Trophoblast cell (in vitro differentiated cells and primary cell): ENCODE measurements around the gene WSB2.

Experiments
- DNase-seq, 2 donors: peaks; one replicate each; pipeline ENCODE4 v3.0.0-alpha.2; 2016
- H2AFZ ChIP-seq: 2 replicates; pipeline ENCODE4 v1.6.1; 2013; ENCODE audit warnings: low read length, moderate library complexity, mild to moderate bottlenecking; ENCODE audit not compliant: insufficient read depth, poor library complexity
- H2AK5ac ChIP-seq: 2 replicates; pipeline ENCODE4 v1.6.1; 2013; ENCODE audit warnings: mild to moderate bottlenecking, low read length
- H2BK120ac ChIP-seq: 2 replicates; pipeline ENCODE4 v1.6.1; 2013; ENCODE audit warnings: low read length, mild to moderate bottlenecking, moderate library complexity; ENCODE audit not compliant: insufficient read depth, poor library complexity
- H2BK12ac ChIP-seq: 2 replicates; pipeline ENCODE4 v1.6.1; 2013; ENCODE audit warnings: mild to moderate bottlenecking, low read length, moderate library complexity
- H2BK5ac ChIP-seq: 2 replicates; pipeline ENCODE4 v1.6.1; 2013; ENCODE audit warnings: low read length, low read depth, moderate library complexity, mild to moderate bottlenecking; ENCODE audit not compliant: poor library complexity
- H3K14ac ChIP-seq: 2 replicates; pipeline ENCODE4 v1.6.1; 2013; ENCODE audit warnings: mild to moderate bottlenecking, low read length
- H3K18ac ChIP-seq: 2 replicates; pipeline ENCODE4 v1.6.1; 2013; ENCODE audit warnings: mild to moderate bottlenecking, low read length
- H3K23ac ChIP-seq: 2 replicates; pipeline ENCODE4 v1.6.1; 2013; ENCODE audit warnings: low read length
- H3K27ac ChIP-seq: 2 replicates; pipeline ENCODE4 v1.5.1; 2013; ENCODE audit warnings: low read depth, mild to moderate bottlenecking, inconsistent platforms, low read length, moderate library complexity
- H3K27me3 ChIP-seq: 2 replicates; pipeline ENCODE4 v1.6.1; 2013; ENCODE audit warnings: inconsistent platforms, mild to moderate bottlenecking, low read length, moderate library complexity; ENCODE audit not compliant: insufficient read depth
- H3K36me3 ChIP-seq, 2 experiments: 1 replicate in 1 of 2; 2 replicates in 1 of 2; pipeline ENCODE4 v1.6.1; 2013; ENCODE audit warnings: low read length in 2 of 2, mild to moderate bottlenecking in 2 of 2, moderate library complexity in 1 of 2; ENCODE audit not compliant: insufficient read depth in 2 of 2, control insufficient read depth in 1 of 2
- H3K4ac ChIP-seq: 2 replicates; pipeline ENCODE4 v1.6.1; 2013; ENCODE audit warnings: low read depth, mild to moderate bottlenecking, low read length, moderate library complexity
- H3K4me1 ChIP-seq, 2 experiments: 1 replicate in 1 of 2; 2 replicates in 1 of 2; pipeline ENCODE4 v1.6.1; 2013; ENCODE audit warnings: low read length in 2 of 2, mild to moderate bottlenecking in 2 of 2, moderate library complexity in 1 of 2; ENCODE audit not compliant: insufficient read depth in 2 of 2, control insufficient read depth in 1 of 2
- H3K4me2 ChIP-seq: 2 replicates; pipeline ENCODE4 v1.6.1; 2013; ENCODE audit warnings: inconsistent platforms, mild to moderate bottlenecking, low read length, moderate library complexity
- H3K4me3 ChIP-seq: 2 replicates; pipeline ENCODE4 v1.5.1; 2013; ENCODE audit warnings: mild to moderate bottlenecking, low read depth, low read length, inconsistent platforms
- H3K79me1 ChIP-seq: one replicate; pipeline ENCODE4 v1.6.1; 2013; ENCODE audit warnings: low read length
- H3K79me2 ChIP-seq: 2 replicates; pipeline ENCODE4 v1.6.1; 2013; ENCODE audit warnings: low read length, mild to moderate bottlenecking; ENCODE audit not compliant: control insufficient read depth, insufficient read depth, poor library complexity
- H3K9ac ChIP-seq: 2 replicates; pipeline ENCODE4 v1.6.1; 2013; ENCODE audit warnings: mild to moderate bottlenecking, low read length
- H3K9me3 ChIP-seq: 2 replicates; pipeline ENCODE4 v1.6.1; 2013; ENCODE audit warnings: low read depth, mild to moderate bottlenecking, control low read depth, inconsistent platforms, low read length; ENCODE audit not compliant: insufficient read depth
- H4K12ac ChIP-seq: 2 replicates; pipeline ENCODE4 v1.6.1; 2013; ENCODE audit warnings: low read depth, mild to moderate bottlenecking, low read length, moderate library complexity
- H4K8ac ChIP-seq: 2 replicates; pipeline ENCODE4 v1.6.1; 2013; ENCODE audit warnings: low read depth, mild to moderate bottlenecking, low read length, moderate library complexity
- H4K91ac ChIP-seq: one replicate; pipeline ENCODE4 v1.6.1; 2013; ENCODE audit warnings: low read depth, mild to moderate bottlenecking, low read length, moderate library complexity
- WGBS: extraction: QIAGEN DNeasy Blood & Tissue Kit; methylation state at CpG from one replicate; pipeline ENCODE4 v1.1.7; 2013; ENCODE audit warnings: missing lambda C conversion rate; ENCODE audit not compliant: insufficient read length, insufficient coverage; ENCODE audit errors: extremely low coverage; 5-methylcytosine and 5-hydroxymethylcytosine counted together

Gene WSB2

DNA sequence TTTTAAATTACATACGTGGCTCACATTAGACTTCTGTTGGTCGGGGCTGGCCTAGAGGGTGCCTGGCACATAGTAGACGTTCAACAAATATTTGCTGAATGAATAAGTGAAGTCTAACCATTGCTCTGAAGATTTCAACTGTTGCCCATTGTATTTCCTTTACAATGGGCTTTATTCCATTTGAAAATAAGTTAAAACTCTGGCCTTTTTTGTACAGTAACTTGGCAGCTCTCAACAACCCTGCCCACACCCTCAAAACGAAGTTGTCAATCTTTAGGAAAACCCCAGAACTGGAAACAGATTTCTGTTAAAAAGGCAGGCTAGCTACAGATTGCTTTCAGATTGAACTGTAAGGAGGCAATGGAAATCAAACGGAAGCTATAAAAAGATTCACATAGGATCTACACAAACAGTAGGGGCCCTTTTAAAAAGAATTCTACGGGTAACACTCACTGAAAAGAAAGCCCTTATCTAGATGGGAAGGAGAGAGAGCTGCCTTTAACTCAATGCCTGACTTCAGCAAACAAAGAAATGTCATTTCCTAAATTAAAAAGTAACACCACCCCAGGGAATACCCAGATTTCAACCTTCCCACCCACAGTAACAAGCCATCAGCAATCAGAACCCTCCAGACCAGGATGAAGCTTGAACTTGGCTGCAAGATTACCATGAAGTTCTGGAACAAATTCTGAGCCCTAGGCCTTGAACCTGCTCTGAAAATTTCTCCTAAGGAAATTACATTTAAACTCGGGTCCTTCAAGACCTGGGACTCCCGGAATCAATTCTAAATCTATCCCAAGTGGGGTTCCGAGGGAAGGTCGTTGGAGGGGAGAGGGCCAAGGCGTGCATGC, 1.4 kb downstream of the WSB2 start:
- Histone ChIP-seq H4K91ac (peak overlapping the region; percentile 82), H3K79me1 (peaks cover 20% of the 10 kb centered on the region), H3K4me1 (peaks cover 6 to 13% of the 10 kb centered on the region in 2 experiments), H3K9ac (no peak overlapping the region), H2BK120ac (peak overlapping the region; percentile 21), H2BK5ac (no peak overlapping the region), H3K4me3 (no peak overlapping the region), H2BK12ac (no peak overlapping the region), H2AFZ (no peak overlapping the region), H3K14ac (peak overlapping the region; percentile 74), H3K36me3 (peaks cover 0 to 2% of the 10 kb centered on the region in 2 experiments), H2AK5ac (peak overlapping the region; percentile 23), H3K79me2 (peaks cover 15% of the 10 kb centered on the region), H3K23ac (no peak overlapping the region), H3K18ac (no peak overlapping the region), H4K12ac (no peak overlapping the region), H4K8ac (no peak overlapping the region), H3K4ac (peak overlapping the region; percentile 42), H3K27me3 (no peaks in the 10 kb centered on the region), H3K9me3 (no peaks in the 10 kb centered on the region), H3K27ac (no peak overlapping the region), H3K4me2 (peak overlapping the region; percentile 70)
- peak; percentile 57 to 76 for DNase-seq
- WGBS: no CpG with 5 or more reads among the region's 11 CpGs

DNA sequence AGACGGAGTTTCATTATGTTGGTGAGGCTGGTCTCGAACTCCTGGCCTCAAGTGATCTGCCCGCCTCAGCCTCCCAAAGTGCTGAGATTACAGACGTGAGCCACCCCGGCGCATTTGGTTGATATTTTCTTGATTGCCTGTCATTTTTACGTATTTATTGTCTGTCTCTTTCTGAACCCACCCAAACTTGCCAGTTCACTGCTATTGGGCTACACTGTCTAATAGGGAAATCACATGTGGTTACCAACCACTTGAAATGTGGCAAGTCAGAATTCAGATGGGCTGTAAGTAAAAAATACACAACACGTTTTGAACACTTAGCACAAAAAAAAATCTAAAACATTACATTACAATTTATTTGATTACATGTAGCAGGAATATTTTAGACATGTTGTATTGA, 2.1 kb downstream of the WSB2 start:
- Histone ChIP-seq H3K4ac (no peak overlapping the region), H3K4me3 (no peak overlapping the region), H3K9me3 (no peaks in the 10 kb centered on the region), H3K4me2 (no peak overlapping the region), H2AFZ (no peak overlapping the region), H3K36me3 (peaks cover 0 to 2% of the 10 kb centered on the region in 2 experiments), H2BK5ac (no peak overlapping the region), H4K91ac (no peak overlapping the region), H4K8ac (no peak overlapping the region), H2BK12ac (no peak overlapping the region), H3K9ac (no peak overlapping the region), H3K27ac (no peak overlapping the region), H3K79me1 (peaks cover 20% of the 10 kb centered on the region), H3K23ac (no peak overlapping the region), H2BK120ac (no peak overlapping the region), H3K14ac (no peak overlapping the region), H3K4me1 (peaks cover 6 to 13% of the 10 kb centered on the region in 2 experiments), H3K18ac (no peak overlapping the region), H2AK5ac (no peak overlapping the region), H4K12ac (no peak overlapping the region), H3K79me2 (peaks cover 15% of the 10 kb centered on the region), H3K27me3 (no peaks in the 10 kb centered on the region)
- DNase-seq: no peak
- WGBS: no CpG with 5 or more reads among the region's 8 CpGs

DNA sequence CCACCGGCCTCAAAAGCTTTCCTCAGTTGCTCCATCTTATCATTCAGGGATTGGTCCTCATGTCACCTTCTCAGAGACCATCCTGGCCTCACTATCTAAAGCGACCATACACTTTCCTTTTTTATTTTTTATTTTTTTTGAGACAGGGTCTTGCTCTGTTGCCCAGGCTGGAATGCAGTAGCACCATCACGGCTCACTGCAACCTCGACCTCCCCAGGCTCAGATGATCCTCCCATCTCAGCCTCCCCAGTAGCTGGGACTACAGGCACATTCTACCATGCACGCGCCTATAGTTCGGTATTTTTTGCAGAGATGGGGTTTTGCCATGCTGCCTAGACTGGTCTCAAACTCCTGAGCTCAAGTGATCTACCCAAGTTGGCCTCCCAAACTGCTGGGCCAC, 2.8 kb downstream of the WSB2 start:
- no peak for DNase-seq
- Histone ChIP-seq H2AK5ac (no peak overlapping the region), H3K4ac (peak overlapping the region; percentile 77), H2BK12ac (no peak overlapping the region), H3K18ac (no peak overlapping the region), H3K9me3 (no peaks in the 10 kb centered on the region), H3K4me2 (no peak overlapping the region), H2BK5ac (no peak overlapping the region), H4K8ac (no peak overlapping the region), H3K4me1 (peaks cover 6 to 13% of the 10 kb centered on the region in 2 experiments), H3K27ac (no peak overlapping the region), H3K79me2 (peaks cover 15% of the 10 kb centered on the region), H3K9ac (no peak overlapping the region), H3K23ac (no peak overlapping the region), H3K79me1 (peaks cover 20% of the 10 kb centered on the region), H2AFZ (no peak overlapping the region), H2BK120ac (no peak overlapping the region), H3K14ac (no peak overlapping the region), H3K27me3 (no peaks in the 10 kb centered on the region), H3K4me3 (no peak overlapping the region), H4K91ac (no peak overlapping the region), H4K12ac (no peak overlapping the region), H3K36me3 (peaks cover 0 to 2% of the 10 kb centered on the region in 2 experiments)
- no CpG with 5 or more reads among the region's 7 CpGs for WGBS

DNA sequence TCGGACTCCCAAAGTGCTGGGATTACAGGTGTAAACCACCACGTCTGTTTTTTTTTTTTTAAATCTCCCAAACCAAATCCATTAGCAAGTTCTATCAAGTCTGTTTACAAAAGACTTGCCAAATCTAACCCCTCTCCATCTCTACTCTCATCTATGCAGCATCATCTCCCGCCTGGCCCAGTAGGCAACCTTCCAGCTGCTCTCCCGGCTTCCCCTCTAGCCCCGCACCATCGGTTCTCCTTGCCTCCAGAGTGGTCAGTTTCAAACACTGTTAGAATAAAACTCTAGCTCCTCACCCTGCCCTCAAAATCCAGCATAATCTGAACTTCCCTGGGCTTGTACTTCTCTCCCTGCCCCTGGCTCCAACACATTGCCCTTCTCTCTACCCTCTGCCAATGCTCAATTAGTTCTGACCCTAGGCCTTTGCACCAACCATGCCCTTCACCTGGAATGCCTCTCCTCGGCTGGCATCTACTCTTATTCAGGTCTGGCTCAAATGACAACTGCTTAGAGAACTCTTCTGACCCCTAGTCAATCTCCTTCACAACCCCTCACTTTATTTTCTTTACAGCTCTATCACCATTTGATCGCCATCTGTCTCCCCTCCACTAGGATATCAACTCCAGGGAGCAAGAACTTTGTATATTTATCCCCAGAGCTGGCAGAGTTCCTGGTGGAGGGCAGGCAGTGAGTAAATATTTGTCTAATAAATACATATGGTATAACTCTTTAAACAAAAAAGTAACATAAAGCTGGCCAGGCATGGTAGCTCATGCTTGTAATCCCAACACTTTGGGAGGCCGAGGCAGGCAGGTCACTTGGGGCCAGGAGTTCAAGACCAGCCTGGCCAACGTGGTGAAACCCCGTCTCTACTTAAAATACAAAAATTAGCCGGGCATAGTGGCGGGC, 4.9 kb downstream of the WSB2 start:
- H4K12ac ChIP-seq: no peak overlapping the region
- H3K27me3 ChIP-seq: no peaks in the 10 kb centered on the region
- no peak overlapping the region for H3K4ac ChIP-seq
- H2BK120ac ChIP-seq: no peak overlapping the region
- WGBS: 100% methylated on average over 1 of the region's 13 CpGs
- no peak overlapping the region for H3K27ac ChIP-seq
- no peak overlapping the region for H2BK5ac ChIP-seq
- no peaks in the 10 kb centered on the region for H3K9me3 ChIP-seq
- no peak overlapping the region for H2BK12ac ChIP-seq
- no peak overlapping the region for H3K14ac ChIP-seq
- H3K4me2 ChIP-seq: no peak overlapping the region
- H3K79me2 ChIP-seq: peaks cover 7% of the 10 kb centered on the region
- peak overlapping the region; percentile 33 for H3K9ac ChIP-seq
- no peak overlapping the region for H3K23ac ChIP-seq
- no peak overlapping the region for H3K18ac ChIP-seq
- no peak overlapping the region for H3K4me3 ChIP-seq
- no peak overlapping the region for H2AFZ ChIP-seq
- H3K79me1 ChIP-seq: peaks cover 10% of the 10 kb centered on the region
- H3K4me1 ChIP-seq: peaks cover 6 to 19% of the 10 kb centered on the region in 2 experiments
- H4K91ac ChIP-seq: no peak overlapping the region
- H2AK5ac ChIP-seq: no peak overlapping the region
- no peak overlapping the region for H4K8ac ChIP-seq
- no peak for DNase-seq
- H3K36me3 ChIP-seq: peaks cover 2 to 3% of the 10 kb centered on the region in 2 experiments
